BJ (cell line): Measurements from ENCODE around the gene NLK. TPM values are rescaled to one million over a fixed set of nuclear protein-coding genes. Genes with fewer than 3 reads are reported as not detected.
A peak's percentile ranks its signal among the peaks of the same experiment; 100 is the strongest.

ENCODE experiments used
- CTCF ChIA-PET: fragments of 350-600 bp; formaldehyde crosslinking; extraction: SDS; loops from one replicate; lab custom pipeline; 2021; ENCODE audit warnings: antibody characterized with exemption, inconsistent platforms; lab: Yijun Ruan, JAX
- POLR2A ChIA-PET: fragments of 300-600 bp; sonication (Branson Sonifier 250); formaldehyde crosslinking; extraction: SDS; loops from one replicate; lab custom pipeline; 2021; ENCODE audit warnings: antibody characterized with exemption; lab: Charles Lee
- DNase-seq: peaks from one replicate; pipeline ENCODE4 v3.0.0-alpha.2; 2011; ENCODE audit warnings: low read depth
- H3K27me3 ChIP-seq: 2 replicates; pipeline ENCODE4 v1.6.0; 2011; ENCODE audit warnings: low read length; ENCODE audit not compliant: control insufficient read depth, insufficient read depth
- H3K36me3 ChIP-seq: 2 replicates; pipeline ENCODE4 v1.5.1; 2011; ENCODE audit warnings: low read length; ENCODE audit not compliant: control insufficient read depth, insufficient read depth
- H3K4me3 ChIP-seq: 2 replicates; pipeline ENCODE4 v1.5.1; 2011; ENCODE audit warnings: low read depth, mild to moderate bottlenecking, control low read depth, low read length
- CTCF ChIP-seq: IDR thresholded peaks from 2 replicates; pipeline ENCODE4 v1.5.1; 2011; ENCODE audit warnings: low read depth, mild to moderate bottlenecking, control low read depth, inconsistent platforms, low read length, moderate library complexity; ENCODE audit not compliant: insufficient read depth
- polyA plus RNA-seq: library from polyadenylated mRNA; depleted of rRNA; stranded (reverse); fragments of >200 nt; gene quantifications from 2 replicates; pipeline ENCODE4 v1.2.3, GENCODE V29; 2011

Gene NLK
- polyA plus RNA-seq, 1 experiment = 16.5 TPM

GRCh38 chr17:28042721-28043291 lies 329 bp downstream of the NLK start:
- no peak for TF ChIP-seq CTCF
- Histone ChIP-seq H3K27me3 (no peaks in the 10 kb centered on the region), H3K4me3 (peak overlapping the region; percentile 75), H3K36me3 (no peaks in the 10 kb centered on the region)
- no peak for DNase-seq
- CTCF ChIA-PET = interaction anchor here (0.8 to 0.9 kb wide), 2 partner anchors 11 to 41 kb away, joined by 3 read pairs; no protein-coding TSS in a partner anchor
- POLR2A ChIA-PET = no interaction called here

- Histone ChIP-seq H3K27me3 (no peaks in the 10 kb centered on the region), H3K36me3 (no peaks in the 10 kb centered on the region), H3K4me3 (peak overlapping the region; percentile 75)
- no peak for TF ChIP-seq CTCF
- ChIA-PET POLR2A (no interaction called here), CTCF (interaction anchor here (0.8 to 0.9 kb wide), 2 partner anchors 10 to 40 kb away, joined by 3 read pairs; no protein-coding TSS in a partner anchor)
- DNase-seq = no peak
Observed at GRCh38 chr17:28043296-28043695, 819 bp downstream of the NLK start.

- DNase-seq = no peak
- no peak for TF ChIP-seq CTCF
- ChIA-PET CTCF (no interaction called here), POLR2A (no interaction called here)
- Histone ChIP-seq H3K36me3 (no peaks in the 10 kb centered on the region), H3K27me3 (no peaks in the 10 kb centered on the region), H3K4me3 (peak overlapping the region; percentile 75)
Observed at GRCh38 chr17:28043741-28044140, 1.3 kb downstream of the NLK start.

- DNase-seq = no peak
- no peaks in the 10 kb centered on the region for H3K36me3 ChIP-seq
- no peaks in the 10 kb centered on the region for H3K27me3 ChIP-seq
- TF ChIP-seq CTCF = no peak
- H3K4me3 ChIP-seq = peak overlapping the region; percentile 14
- ChIA-PET POLR2A (no interaction called here), CTCF (no interaction called here)
Observed at GRCh38 chr17:28045304-28045703, 2.8 kb downstream of the NLK start.

- no peaks in the 10 kb centered on the region for H3K27me3 ChIP-seq
- TF ChIP-seq CTCF = no peak
- ChIA-PET CTCF (interaction anchor here (1.1 kb wide), 1 partner anchor 48 kb away, joined by 3 read pairs; no protein-coding TSS in a partner anchor), POLR2A (no interaction called here)
- no peak for DNase-seq
- no peaks in the 10 kb centered on the region for H3K36me3 ChIP-seq
- no peak overlapping the region for H3K4me3 ChIP-seq
Observed at GRCh38 chr17:28046034-28046825, 3.8 kb downstream of the NLK start.
